Muscle of leg (tissue), 11 donors: ENCODE results near the gene NBEA. TPM values are rescaled to one million over a fixed set of nuclear protein-coding genes. Genes with fewer than 3 reads are reported as not detected.

Experiments
- DNase-seq: peaks from one replicate; pipeline ENCODE4 v3.0.0; 2013
- H3K27ac ChIP-seq: one replicate; pipeline ENCODE4 v1.5.1; 2013; ENCODE audit warnings: mild to moderate bottlenecking, low read length, control low read depth
- H3K27me3 ChIP-seq: one replicate; pipeline ENCODE4 v1.6.1; 2013; ENCODE audit warnings: low read length; ENCODE audit not compliant: control insufficient read depth, insufficient read depth
- H3K36me3 ChIP-seq: one replicate; pipeline ENCODE4 v1.6.1; 2013; ENCODE audit warnings: low read length; ENCODE audit not compliant: control insufficient read depth, insufficient read depth
- H3K4me1 ChIP-seq: one replicate; pipeline ENCODE4 v1.6.1; 2013; ENCODE audit warnings: low read length; ENCODE audit not compliant: control insufficient read depth, insufficient read depth
- H3K4me3 ChIP-seq: one replicate; pipeline ENCODE4 v1.5.1; 2013; ENCODE audit warnings: low read length, control low read depth
- H3K9me3 ChIP-seq: replicated peaks from 2 replicates; pipeline ENCODE4 v1.6.1; 2013; ENCODE audit warnings: low read depth, low read length; ENCODE audit not compliant: control insufficient read depth
- WGBS: methylation state at CpG from one replicate; pipeline ENCODE4 v1.1.5; 2013; ENCODE audit warnings: missing lambda C conversion rate; ENCODE audit not compliant: insufficient coverage; 5-methylcytosine and 5-hydroxymethylcytosine counted together
- polyA plus RNA-seq, 8 donors: library from polyadenylated mRNA; unstranded; fragments of 120-200 nt; gene quantifications; one replicate each; pipeline versions ENCODE4 v1.2.1 to v1.2.3, GENCODE V29; 2013; ENCODE audit warnings: inconsistent platforms in 1 of 8, low replicate concordance in 1 of 8; ENCODE audit not compliant: insufficient read length in 8 of 8, insufficient read depth in 1 of 8
- total RNA-seq: library from RNA; stranded (reverse); fragments of 120-200 nt; gene quantifications from one replicate; pipeline ENCODE4 v1.2.4, GENCODE V29; 2013

The NBEA gene
- total and polyA plus RNA-seq, 9 donors, result 10.1 to 19.8 (median 16.0) TPM

DNA sequence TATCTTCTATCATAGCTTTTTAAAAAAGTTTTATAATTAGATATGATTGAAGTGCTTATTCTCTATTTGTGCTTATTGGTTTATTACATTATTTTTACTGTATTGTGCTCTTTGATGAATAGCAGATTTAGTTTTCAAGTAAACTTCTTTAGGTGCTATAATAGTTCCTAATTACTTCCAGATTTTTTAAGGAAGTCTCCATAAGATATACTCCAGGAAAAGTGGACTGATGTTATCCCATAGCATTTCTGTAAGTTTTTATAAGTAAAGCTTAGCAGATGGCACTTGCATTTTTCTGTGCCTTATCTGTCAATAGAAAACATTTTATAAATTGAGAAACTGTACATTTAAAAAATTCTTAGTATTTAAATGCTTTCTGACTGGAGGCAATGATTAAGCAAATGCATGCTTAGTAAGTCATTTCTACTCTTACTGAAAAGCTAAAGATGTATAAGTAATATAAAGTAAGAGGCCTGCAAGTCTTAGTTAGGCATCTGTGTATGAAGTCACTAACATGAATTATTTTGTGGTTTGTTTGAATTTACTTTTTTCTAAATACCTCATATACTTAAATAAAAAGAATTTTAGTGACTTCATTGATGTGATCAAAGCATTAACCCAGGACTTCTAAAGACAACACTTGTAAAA, 351.6 kb downstream of the NBEA start:
- Histone ChIP-seq H3K4me1 (no peaks in the 10 kb centered on the region), H3K4me3 (no peak overlapping the region), H3K36me3 (no peaks in the 10 kb centered on the region), H3K27ac (no peak overlapping the region), H3K9me3 (no peaks in the 10 kb centered on the region), H3K27me3 (no peaks in the 10 kb centered on the region)
- no peak for DNase-seq

DNA sequence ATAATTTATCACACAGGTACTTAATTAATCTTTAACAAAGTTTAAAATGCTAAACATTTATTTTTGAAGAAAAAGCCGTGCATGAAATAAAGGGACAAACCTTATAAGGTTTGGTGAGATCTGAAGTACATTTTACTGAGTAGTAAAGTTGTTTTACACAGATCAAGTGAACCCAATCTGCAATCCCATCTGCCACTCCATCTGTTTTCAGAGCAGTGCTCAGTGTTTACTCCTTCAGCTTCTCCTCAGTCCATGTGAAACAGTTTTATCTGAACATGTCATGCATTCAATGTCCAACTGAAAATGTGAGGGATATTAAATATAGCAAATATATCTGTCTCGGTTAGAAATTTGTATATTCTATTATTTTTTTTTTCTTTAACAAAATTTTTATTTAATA, 367.6 kb downstream of the NBEA start:
- WGBS, result no CpG with 5 or more reads among the region's 2 CpGs
- Histone ChIP-seq H3K27me3 (no peaks in the 10 kb centered on the region), H3K4me1 (no peaks in the 10 kb centered on the region), H3K27ac (no peak overlapping the region), H3K9me3 (no peaks in the 10 kb centered on the region), H3K4me3 (no peak overlapping the region), H3K36me3 (no peaks in the 10 kb centered on the region)
- peak; percentile 7 for DNase-seq

DNA sequence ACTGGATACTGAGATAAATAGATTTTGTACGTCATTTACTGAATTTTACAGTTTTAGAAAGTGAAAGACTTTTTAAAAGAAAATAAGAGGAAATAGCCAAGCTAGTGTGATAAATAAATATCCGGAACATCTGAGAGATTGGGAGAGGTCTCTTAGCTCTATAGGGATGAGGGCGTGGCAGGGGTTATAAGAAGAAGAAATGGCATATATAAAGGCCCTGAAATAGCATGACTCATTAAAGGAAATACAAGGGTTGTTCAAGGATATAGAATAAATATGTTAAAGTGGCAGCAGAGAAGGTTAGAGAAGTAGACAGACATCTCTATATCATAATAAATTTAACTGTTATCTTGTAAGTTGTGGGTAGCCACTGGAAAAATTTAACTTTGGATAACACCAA, 390.1 kb downstream of the NBEA start:
- Histone ChIP-seq H3K36me3 (no peaks in the 10 kb centered on the region), H3K4me3 (no peak overlapping the region), H3K4me1 (no peaks in the 10 kb centered on the region), H3K9me3 (peaks cover 2% of the 10 kb centered on the region), H3K27me3 (no peaks in the 10 kb centered on the region), H3K27ac (no peak overlapping the region)
- 95% methylated on average over 2 of the region's 3 CpGs for WGBS
- no peak for DNase-seq

DNA sequence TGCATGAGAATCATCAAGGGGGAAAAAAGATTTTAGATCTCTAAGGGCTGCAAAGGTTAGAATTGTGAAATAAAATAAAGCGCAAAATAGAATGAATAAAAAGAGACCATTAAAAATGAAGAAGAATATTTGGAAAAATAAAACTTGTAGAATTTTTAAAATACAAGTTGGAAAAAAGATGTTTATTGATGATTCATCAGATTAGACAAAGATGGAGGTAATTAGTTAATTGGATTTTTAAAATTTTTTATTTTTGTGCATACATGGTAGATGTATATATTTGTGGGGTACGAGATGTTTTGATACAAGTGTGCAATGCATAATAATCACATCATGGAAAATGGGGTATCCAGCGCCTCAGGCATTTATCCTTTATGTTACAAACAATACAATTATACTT, 391.1 kb downstream of the NBEA start:
- H3K4me3 ChIP-seq, result no peak overlapping the region
- H3K27me3 ChIP-seq, result no peaks in the 10 kb centered on the region
- H3K27ac ChIP-seq, result no peak overlapping the region
- DNase-seq, result no peak
- H3K36me3 ChIP-seq, result no peaks in the 10 kb centered on the region
- H3K9me3 ChIP-seq, result peaks cover 2% of the 10 kb centered on the region
- no peaks in the 10 kb centered on the region for H3K4me1 ChIP-seq
- WGBS, result no CpG with 5 or more reads among the region's 3 CpGs

DNA sequence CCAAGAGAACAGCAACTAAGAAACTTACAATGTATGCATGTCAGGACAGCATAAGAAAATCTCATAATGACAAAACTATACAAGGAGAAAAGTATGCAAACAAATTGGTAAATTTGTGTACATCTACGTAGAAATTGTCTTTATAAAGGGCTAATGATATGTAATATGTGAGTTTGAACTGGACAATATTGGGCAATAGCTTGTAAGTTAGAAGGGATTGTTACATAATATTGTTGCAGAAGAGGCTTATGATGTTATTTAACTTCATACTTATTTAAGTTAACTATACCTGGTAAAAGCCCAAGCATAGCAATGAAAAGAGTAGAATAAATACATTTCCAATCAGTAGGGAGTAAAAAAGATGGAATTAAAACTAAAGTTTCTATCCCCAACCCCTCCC, 400.4 kb downstream of the NBEA start:
- Histone ChIP-seq H3K4me3 (no peak overlapping the region), H3K27ac (no peak overlapping the region), H3K36me3 (no peaks in the 10 kb centered on the region), H3K9me3 (no peaks in the 10 kb centered on the region), H3K27me3 (no peaks in the 10 kb centered on the region), H3K4me1 (no peaks in the 10 kb centered on the region)
- WGBS, result no CpG with 5 or more reads among the region's 1 CpG
- no peak for DNase-seq

DNA sequence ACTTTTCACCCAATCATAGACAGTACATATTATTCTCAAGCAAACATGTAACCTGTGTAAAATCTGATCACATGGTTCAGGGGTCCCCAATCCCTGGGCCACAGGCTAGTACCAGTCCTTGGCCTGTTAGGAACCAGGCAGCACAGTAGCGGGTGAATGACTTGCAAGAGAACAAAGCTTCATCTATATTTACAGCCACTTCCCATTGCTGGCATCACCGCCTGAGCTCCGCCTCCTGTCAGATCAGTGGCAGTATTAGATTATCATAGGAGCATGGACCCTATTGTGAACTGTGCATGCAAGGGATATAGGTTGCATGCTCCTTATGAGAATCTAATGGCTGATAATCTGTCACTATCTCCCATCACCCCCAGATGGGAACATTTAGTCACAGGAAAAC, 401.3 kb downstream of the NBEA start:
- Histone ChIP-seq H3K27me3 (no peaks in the 10 kb centered on the region), H3K27ac (no peak overlapping the region), H3K4me1 (no peaks in the 10 kb centered on the region), H3K4me3 (no peak overlapping the region), H3K36me3 (no peaks in the 10 kb centered on the region), H3K9me3 (no peaks in the 10 kb centered on the region)
- no peak for DNase-seq
- WGBS, result no CpG with 5 or more reads among the region's 3 CpGs

DNA sequence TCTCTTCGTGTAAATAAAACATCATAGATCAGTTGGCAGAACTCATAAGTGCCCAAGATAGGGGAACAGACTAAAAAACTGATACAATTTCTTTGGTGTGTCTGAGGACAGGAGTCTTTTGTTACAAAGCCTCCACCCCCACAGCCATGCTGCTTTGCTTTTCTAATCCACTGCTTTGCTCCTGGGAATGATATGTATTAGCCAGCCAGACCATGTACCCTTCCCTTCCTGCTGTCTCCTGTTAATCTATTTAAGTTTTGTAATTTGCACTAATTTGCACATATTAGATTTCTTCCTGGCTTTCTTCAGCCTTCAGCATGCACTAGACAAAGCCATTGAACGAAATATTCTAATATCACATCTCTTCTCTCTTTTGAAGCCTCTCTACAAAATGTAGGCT, 403.9 kb downstream of the NBEA start:
- no peak for DNase-seq
- Histone ChIP-seq H3K4me1 (no peaks in the 10 kb centered on the region), H3K4me3 (no peak overlapping the region), H3K27ac (no peak overlapping the region), H3K27me3 (no peaks in the 10 kb centered on the region), H3K9me3 (no peaks in the 10 kb centered on the region), H3K36me3 (no peaks in the 10 kb centered on the region)
- WGBS, result no CpG with 5 or more reads among the region's 2 CpGs

DNA sequence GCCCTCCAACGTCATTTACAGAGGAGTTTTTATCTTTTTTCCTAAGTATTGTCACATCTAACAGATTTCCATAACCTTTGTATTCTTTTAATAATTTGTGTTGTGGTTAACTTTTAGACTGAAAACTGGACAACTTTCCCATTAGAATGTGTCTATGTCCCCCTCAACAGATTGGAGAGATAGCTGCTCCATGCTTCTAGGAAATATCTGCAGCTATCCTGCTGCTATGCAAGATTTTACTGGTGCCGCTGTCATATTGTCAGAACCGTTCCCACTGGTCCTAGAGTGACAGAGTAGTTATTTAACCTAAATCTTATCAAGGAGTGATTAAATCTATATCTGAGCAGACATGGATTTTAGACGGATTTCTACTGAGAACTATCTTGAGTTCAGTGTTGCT, 404.4 kb downstream of the NBEA start:
- Histone ChIP-seq H3K36me3 (no peaks in the 10 kb centered on the region), H3K4me1 (no peaks in the 10 kb centered on the region), H3K27me3 (no peaks in the 10 kb centered on the region), H3K9me3 (no peaks in the 10 kb centered on the region), H3K4me3 (no peak overlapping the region), H3K27ac (no peak overlapping the region)
- WGBS, result no CpG with 5 or more reads among the region's 4 CpGs
- DNase-seq, result no peak

DNA sequence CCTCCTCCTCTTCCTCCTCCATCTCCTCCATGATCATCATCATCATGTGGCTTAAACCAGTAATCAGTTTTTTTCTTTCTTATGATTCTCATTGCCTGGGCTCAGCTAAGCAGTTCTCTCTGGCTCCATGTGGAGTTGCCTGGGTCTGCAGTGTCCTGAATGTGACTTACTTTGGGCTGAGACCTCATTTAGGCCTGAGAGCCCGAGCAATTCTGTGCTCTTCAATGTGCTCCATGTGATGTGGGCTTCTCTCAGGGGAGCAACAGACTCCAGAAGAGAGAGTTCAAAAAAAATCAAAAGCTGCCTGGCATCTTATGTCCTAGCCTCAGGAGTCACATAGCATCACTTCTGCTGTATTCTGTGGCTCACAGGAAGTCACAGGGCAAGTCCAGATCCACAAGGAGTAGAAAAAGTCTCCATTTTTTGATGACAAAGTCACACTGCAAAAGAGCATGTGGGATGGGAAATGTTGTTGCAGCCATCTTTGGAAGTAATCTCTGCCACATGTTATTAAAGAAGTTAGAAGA, 405.7 kb downstream of the NBEA start:
- no peaks in the 10 kb centered on the region for H3K27me3 ChIP-seq
- no peaks in the 10 kb centered on the region for H3K4me1 ChIP-seq
- H3K4me3 ChIP-seq, result no peak overlapping the region
- no peak overlapping the region for H3K27ac ChIP-seq
- H3K9me3 ChIP-seq, result no peaks in the 10 kb centered on the region
- DNase-seq, result no peak
- WGBS, result 50% methylated on average over 1 of the region's 1 CpG
- H3K36me3 ChIP-seq, result no peaks in the 10 kb centered on the region

DNA sequence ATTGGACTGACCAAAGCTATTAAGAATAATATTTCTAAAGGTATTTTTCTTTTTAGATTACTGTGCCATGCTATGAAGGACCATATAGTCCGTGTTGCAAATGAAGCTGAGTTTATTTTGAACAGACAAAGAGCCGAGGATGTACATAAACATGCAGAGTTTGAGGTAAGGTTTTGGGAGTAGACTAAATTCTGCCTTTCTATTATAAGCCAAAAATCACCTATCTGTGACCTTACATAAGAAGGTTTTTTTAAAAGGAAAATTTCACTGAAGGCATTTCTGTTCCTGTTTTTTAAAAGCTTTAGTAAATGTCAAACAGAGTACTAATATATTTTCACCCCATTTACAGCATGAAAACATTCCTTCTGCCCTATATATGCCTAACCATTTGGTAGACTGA, 407.0 kb downstream of the NBEA start:
- WGBS, result no CpG with 5 or more reads among the region's 2 CpGs
- DNase-seq, result no peak
- H3K27me3 ChIP-seq, result no peaks in the 10 kb centered on the region
- H3K9me3 ChIP-seq, result no peaks in the 10 kb centered on the region
- H3K27ac ChIP-seq, result no peak overlapping the region
- H3K4me1 ChIP-seq, result no peaks in the 10 kb centered on the region
- H3K4me3 ChIP-seq, result no peak overlapping the region
- no peaks in the 10 kb centered on the region for H3K36me3 ChIP-seq
